GM08714 (cell line): ENCODE results near the gene PTPDC1.
"Not testable (repeated sequence)": the region's sequence is repeated elsewhere in the genome, so short reads cannot be mapped to it uniquely, and the experiment has no call there.

Experiments
- H3K4me3 ChIP-seq: fragments of 200-500 bp; sonication (Bioruptor generic); 2 replicates; pipeline ENCODE4 v1.5.1; 2014; ENCODE audit warnings: mild to moderate bottlenecking, low read length, inconsistent platforms
- ZNF274 ChIP-seq: IDR thresholded peaks from 2 replicates; pipeline ENCODE4 v1.6.1; 2012; ENCODE audit warnings: mild to moderate bottlenecking, low read depth, low read length

Gene PTPDC1

GRCh38 chr9:94081435-94081834, 2.8 kb upstream of the PTPDC1 start:
- TF ChIP-seq ZNF274: no peak
- H3K4me3 ChIP-seq: no peak overlapping the region

GRCh38 chr9:94081864-94082463, 2.3 kb upstream of the PTPDC1 start:
- no peak for TF ChIP-seq ZNF274
- H3K4me3 ChIP-seq: no peak overlapping the region

- no peak for TF ChIP-seq ZNF274
- H3K4me3 ChIP-seq: no peak overlapping the region
Measured at GRCh38 chr9:94082553-94082952, 1.7 kb upstream of the PTPDC1 start.

- no peak for TF ChIP-seq ZNF274
- H3K4me3 ChIP-seq: no peak overlapping the region
Measured at GRCh38 chr9:94082956-94083355, 1.3 kb upstream of the PTPDC1 start.

GRCh38 chr9:94083384-94083783, 880 bp upstream of the PTPDC1 start:
- no peak overlapping the region for H3K4me3 ChIP-seq
- TF ChIP-seq ZNF274: no peak

GRCh38 chr9:94085062-94085639, 887 bp downstream of the PTPDC1 start:
- no peak overlapping the region for H3K4me3 ChIP-seq
- TF ChIP-seq ZNF274: no peak

GRCh38 chr9:94086486-94087345, 2.5 kb downstream of the PTPDC1 start:
- no peak overlapping the region for H3K4me3 ChIP-seq
- TF ChIP-seq ZNF274: no peak

GRCh38 chr9:94094219-94095145, 10.2 kb downstream of the PTPDC1 start:
- H3K4me3 ChIP-seq: not testable (repeated sequence)

- no peak for TF ChIP-seq ZNF274
Measured at GRCh38 chr9:94096819-94097577, 12.7 kb downstream of the PTPDC1 start.

GRCh38 chr9:94097788-94098414, 13.6 kb downstream of the PTPDC1 start:
- TF ChIP-seq ZNF274: no peak
- H3K4me3 ChIP-seq: no peak overlapping the region

More at GRCh38 chr9:94096819-94097577, 12.7 kb downstream of the PTPDC1 start:
- no peak overlapping the region for H3K4me3 ChIP-seq

- no peak overlapping the region for H3K4me3 ChIP-seq
- TF ChIP-seq ZNF274: no peak
Measured at GRCh38 chr9:94100152-94100879, 16.1 kb downstream of the PTPDC1 start.

- no peak for TF ChIP-seq ZNF274
- no peak overlapping the region for H3K4me3 ChIP-seq
Measured at GRCh38 chr9:94101162-94101853, 17.0 kb downstream of the PTPDC1 start.
